Smooth muscle cell (in vitro differentiated cells): ENCODE measurements around the gene MAP3K5. TPM values are rescaled to one million over a fixed set of nuclear protein-coding genes. Genes with fewer than 3 reads are reported as not detected.

Experiments used
- DNase-seq: peaks from one replicate; lab custom pipeline; 2025; ENCODE audit not compliant: unreplicated experiment; lab: John Stamatoyannopoulos, UW
- H2AFZ ChIP-seq: fragments of 200-600 bp; sonication (generic); 2 replicates; pipeline ENCODE4 v1.6.0; 2016; ENCODE audit warnings: antibody characterized with exemption, low read depth, mild to moderate bottlenecking
- H3F3A ChIP-seq: fragments of 200-600 bp; sonication (generic); 2 replicates; pipeline ENCODE4 v1.6.0; 2017; ENCODE audit warnings: antibody characterized with exemption, low read depth
- H3K27ac ChIP-seq: fragments of 200-600 bp; sonication (generic); 2 replicates; pipeline ENCODE4 v1.5.1; 2016; ENCODE audit warnings: low read depth, mild to moderate bottlenecking
- H3K27me3 ChIP-seq: fragments of 200-600 bp; sonication (generic); 2 replicates; pipeline ENCODE4 v1.6.1; 2016; ENCODE audit warnings: low read depth, mild to moderate bottlenecking
- H3K36me3 ChIP-seq: fragments of 200-600 bp; sonication (generic); 2 replicates; pipeline ENCODE4 v1.5.1; 2016; ENCODE audit warnings: low read depth
- H3K4me1 ChIP-seq: fragments of 200-600 bp; sonication (generic); 2 replicates; pipeline ENCODE4 v1.5.1; 2016; ENCODE audit warnings: low read depth
- H3K4me2 ChIP-seq: fragments of 200-600 bp; sonication (generic); 2 replicates; pipeline ENCODE4 v1.6.0; 2016; ENCODE audit warnings: mild to moderate bottlenecking
- H3K4me3 ChIP-seq: fragments of 200-600 bp; sonication (generic); 2 replicates; pipeline ENCODE4 v1.5.1; 2016; ENCODE audit warnings: mild to moderate bottlenecking
- H3K79me2 ChIP-seq: fragments of 200-600 bp; sonication (generic); 2 replicates; pipeline ENCODE4 v1.6.0; 2016; ENCODE audit warnings: low read depth, mild to moderate bottlenecking
- H3K9ac ChIP-seq: fragments of 200-600 bp; sonication (generic); 2 replicates; pipeline ENCODE4 v1.6.0; 2016; ENCODE audit warnings: low read depth
- H3K9me3 ChIP-seq: fragments of 200-600 bp; sonication (generic); replicated peaks from 2 replicates; pipeline ENCODE4 v1.5.1; 2016; ENCODE audit warnings: low read depth
- H4K20me1 ChIP-seq: fragments of 200-600 bp; sonication (generic); 2 replicates; pipeline ENCODE4 v1.6.0; 2016; ENCODE audit warnings: low read depth
- CTCF ChIP-seq: fragments of 200-600 bp; sonication (generic); IDR thresholded peaks from 2 replicates; pipeline ENCODE4 v1.5.1; 2017; ENCODE audit warnings: borderline replicate concordance, mild to moderate bottlenecking, antibody characterized with exemption; ENCODE audit not compliant: insufficient read depth, poor library complexity, severe bottlenecking
- WGBS: methylation state at CpG from one replicate; pipeline ENCODE4 v1.1.7; 2016; ENCODE audit warnings: low lambda C conversion rate; 5-methylcytosine and 5-hydroxymethylcytosine counted together
- polyA plus RNA-seq: library from polyadenylated mRNA; unstranded; fragments of >200 nt; fragmentation: Nextera tagmentation; extraction: Ambion mirVana; gene quantifications from 2 replicates; pipeline ENCODE4 v1.2.1, GENCODE V29; 2016
- total RNA-seq: library from RNA; depleted of rRNA; stranded (reverse); fragments of >200 nt; gene quantifications from 2 replicates; pipeline ENCODE4 v1.2.3, GENCODE V29; 2014

Gene MAP3K5
- total and polyA plus RNA-seq, 2 experiments from 2014 or later, result 0.93 to 2.1 TPM

GRCh38 chr6:136633355-136633754 lies 158.9 kb downstream of the MAP3K5 start:
- Histone ChIP-seq H4K20me1 (no peaks in the 10 kb centered on the region), H3K36me3 (no peaks in the 10 kb centered on the region), H3K27ac (no peak overlapping the region), H3K27me3 (no peaks in the 10 kb centered on the region), H3K9ac (no peak overlapping the region), H3K79me2 (no peaks in the 10 kb centered on the region), H3K4me1 (no peaks in the 10 kb centered on the region), H2AFZ (no peak overlapping the region), H3K4me3 (no peak overlapping the region), H3K9me3 (no peaks in the 10 kb centered on the region), H3F3A (no peaks in the 10 kb centered on the region), H3K4me2 (no peak overlapping the region)
- no peak for TF ChIP-seq CTCF
- WGBS, result 92% methylated on average over 1 of the region's 1 CpG
- DNase-seq, result no peak

DNA sequence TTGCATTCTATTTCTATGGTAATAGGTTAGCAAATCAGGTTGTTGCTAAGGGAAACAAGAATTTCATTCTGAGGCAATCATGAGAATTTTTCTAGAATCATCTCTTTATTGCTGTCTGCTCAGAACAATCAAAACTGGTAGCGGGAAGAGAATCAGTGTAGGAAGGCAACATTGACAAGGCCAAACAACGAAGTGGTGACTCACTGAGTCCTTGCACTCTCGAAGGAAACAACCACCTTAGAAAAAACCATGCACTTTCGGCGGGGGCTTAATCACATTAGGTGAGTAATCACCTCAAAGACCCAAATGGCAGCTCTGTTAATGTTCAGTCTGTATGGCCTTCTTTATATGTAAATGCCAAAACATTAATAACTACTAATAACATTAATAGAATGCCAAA lies 163.3 kb downstream of the MAP3K5 start:
- Histone ChIP-seq H3K27ac (no peak overlapping the region), H3F3A (no peaks in the 10 kb centered on the region), H4K20me1 (no peaks in the 10 kb centered on the region), H3K9me3 (no peaks in the 10 kb centered on the region), H3K4me3 (no peak overlapping the region), H3K4me1 (no peaks in the 10 kb centered on the region), H3K9ac (no peak overlapping the region), H3K27me3 (no peaks in the 10 kb centered on the region), H2AFZ (no peak overlapping the region), H3K36me3 (no peaks in the 10 kb centered on the region), H3K79me2 (no peaks in the 10 kb centered on the region), H3K4me2 (no peak overlapping the region)
- no peak for TF ChIP-seq CTCF
- DNase-seq, result no peak
- 58% methylated on average over 5 of the region's 5 CpGs for WGBS

DNA sequence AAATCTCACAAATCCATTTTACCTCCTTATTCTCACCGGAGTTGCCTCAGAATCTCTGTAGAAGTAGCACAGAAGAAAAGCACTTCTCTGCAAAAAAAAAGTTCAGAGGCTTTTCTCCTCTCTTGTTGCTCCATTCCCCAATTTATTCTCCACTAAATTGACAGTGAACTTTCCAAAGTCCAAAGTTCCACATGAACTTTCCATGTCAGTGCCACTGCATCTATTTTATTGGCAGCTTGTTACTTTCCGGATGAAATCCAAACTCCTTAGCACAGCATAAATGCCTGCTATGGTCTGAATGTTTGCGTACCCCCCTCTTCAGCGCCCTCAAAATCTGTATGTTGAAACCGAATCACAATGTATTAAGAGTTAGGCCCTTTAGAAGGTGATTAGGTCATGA lies 165.1 kb downstream of the MAP3K5 start:
- no peak for DNase-seq
- Histone ChIP-seq H3K27me3 (no peaks in the 10 kb centered on the region), H3K27ac (no peak overlapping the region), H3K4me1 (no peaks in the 10 kb centered on the region), H4K20me1 (no peaks in the 10 kb centered on the region), H3K9me3 (no peaks in the 10 kb centered on the region), H3K9ac (no peak overlapping the region), H3K4me3 (no peak overlapping the region), H3F3A (no peaks in the 10 kb centered on the region), H3K79me2 (no peaks in the 10 kb centered on the region), H2AFZ (no peak overlapping the region), H3K36me3 (no peaks in the 10 kb centered on the region), H3K4me2 (no peak overlapping the region)
- no peak for TF ChIP-seq CTCF
- WGBS, result 96% methylated on average over 5 of the region's 5 CpGs

GRCh38 chr6:136625293-136625692 lies 167.0 kb downstream of the MAP3K5 start:
- whole genome bisulfite sequencing, result 65% methylated on average over 1 of the region's 1 CpG
- no peak overlapping the region for H3K4me3 ChIP-seq
- H3K36me3 ChIP-seq, result no peaks in the 10 kb centered on the region
- no peaks in the 10 kb centered on the region for H3K9me3 ChIP-seq
- H2AFZ ChIP-seq, result no peak overlapping the region
- TF ChIP-seq CTCF, result no peak
- no peaks in the 10 kb centered on the region for H3K79me2 ChIP-seq
- no peaks in the 10 kb centered on the region for H3K4me1 ChIP-seq
- no peaks in the 10 kb centered on the region for H3F3A ChIP-seq
- H3K27ac ChIP-seq, result no peak overlapping the region
- no peak overlapping the region for H3K4me2 ChIP-seq
- DNase-seq, result no peak
- no peak overlapping the region for H3K9ac ChIP-seq
- no peaks in the 10 kb centered on the region for H3K27me3 ChIP-seq
- H4K20me1 ChIP-seq, result no peaks in the 10 kb centered on the region
